K562 (cell line): Measurements from ENCODE around the gene RABL6. TPM values are rescaled to one million over a fixed set of nuclear protein-coding genes. Genes with fewer than 3 reads are reported as not detected.
A peak's percentile ranks its signal among the peaks of the same experiment; 100 is the strongest.

Source experiments
- ATAC-seq: fragments of 200-7000 bp; cut with Tn5 transposase; 3 replicates; pipeline ENCODE4 v1.9.1; 2020; ENCODE audit warnings: moderate library complexity
- BruUV-seq: library from RNA; stranded (reverse); fragments of 400-500 nt; replicated peaks from 2 replicates; lab custom pipeline; 2021; lab: Mats Ljungman, UMichigan
- CTCF ChIA-PET: fragments of 300-600 bp; formaldehyde crosslinking; extraction: SDS; loops from one replicate; lab custom pipeline; 2021; ENCODE audit warnings: low intra/inter-chr PET ratio; lab: Yijun Ruan, JAX
- POLR2A ChIA-PET: fragments of 300-600, 350-650 bp; sonication (Branson Sonifier 250); formaldehyde crosslinking; extraction: SDS; loops from one replicate; lab custom pipeline; 2021; ENCODE audit warnings: antibody characterized with exemption, inconsistent platforms; lab: Yijun Ruan, JAX
- DNase-seq, 4 experiments: peaks; one replicate each; pipeline versions ENCODE4 v3.0.0 to v3.0.0-alpha.2; 2011 to 2018; ENCODE audit warnings: low spot score in 3 of 4, mixed read lengths in 3 of 4; ENCODE audit errors: extremely low read depth in 1 of 4
- FAIRE-seq: peaks from 2 replicates; lab custom pipeline; 2011; peaks lifted over from hg19 to GRCh38; lab: Jason Lieb, UNC
- H2AFZ ChIP-seq: 2 replicates; pipeline ENCODE4 v1.6.0; 2011; ENCODE audit warnings: low read depth, low read length, control low read depth, inconsistent platforms
- H3K27ac ChIP-seq: fragments of 200-600 bp; 3 replicates; pipeline ENCODE4 v1.8.0; 2011; ENCODE audit warnings: low read depth, mild to moderate bottlenecking, control low read depth, inconsistent platforms, low read length, moderate library complexity, mixed read lengths; ENCODE audit errors: extremely low read depth
- H3K27me3 ChIP-seq, 2 experiments: fragments of 300-600 bp in 1 of 2; 2 replicates in 1 of 2; 3 replicates in 1 of 2; pipeline versions ENCODE4 v1.6.0 to v1.8.0; 2011; ENCODE audit warnings: inconsistent platforms in 2 of 2, low read length in 2 of 2, mild to moderate bottlenecking in 1 of 2, mixed read lengths in 1 of 2, moderate library complexity in 1 of 2; ENCODE audit not compliant: control insufficient read depth in 2 of 2, insufficient read depth in 2 of 2
- H3K36me3 ChIP-seq: fragments of 300-600 bp; 3 replicates; pipeline ENCODE4 v1.8.0; 2011; ENCODE audit warnings: mild to moderate bottlenecking, low read length, inconsistent platforms; ENCODE audit not compliant: control insufficient read depth, insufficient read depth
- H3K4me1 ChIP-seq, 2 experiments: fragments of 200-600 bp in 1 of 2; replicated peaks in 1 of 2; 2 replicates in 1 of 2; 3 replicates in 1 of 2; pipeline versions ENCODE4 v1.5.1 to v1.8.0; 2011; ENCODE audit warnings: inconsistent platforms in 2 of 2, low read length in 2 of 2, mild to moderate bottlenecking in 1 of 2, mixed read lengths in 1 of 2, moderate library complexity in 1 of 2; ENCODE audit not compliant: control insufficient read depth in 2 of 2, insufficient read depth in 2 of 2
- H3K4me2 ChIP-seq: 2 replicates; pipeline ENCODE4 v1.6.1; 2011; ENCODE audit warnings: low read length, control low read depth, inconsistent platforms, mixed read lengths; ENCODE audit not compliant: insufficient read depth
- H3K4me3 ChIP-seq: fragments of 200-600 bp; sonication (generic), shearing (Covaris generic); 2 replicates; pipeline ENCODE4 v1.5.1; 2016; ENCODE audit warnings: control low read depth, inconsistent platforms
- H3K79me2 ChIP-seq: fragments of 200-600 bp; 3 replicates; pipeline ENCODE4 v1.8.0; 2011; ENCODE audit warnings: low read length, inconsistent platforms; ENCODE audit not compliant: control insufficient read depth, insufficient read depth
- H3K9ac ChIP-seq, 2 experiments: 2 replicates each; pipeline versions ENCODE4 v1.6.0 to v1.6.1; 2011; ENCODE audit warnings: low read depth in 2 of 2, low read length in 2 of 2, control low read depth in 1 of 2, inconsistent platforms in 1 of 2, mild to moderate bottlenecking in 1 of 2, mixed read lengths in 1 of 2; ENCODE audit not compliant: insufficient read depth in 1 of 2
- H3K9me1 ChIP-seq: one replicate; pipeline ENCODE4 v1.6.0; 2011; ENCODE audit warnings: inconsistent platforms, mild to moderate bottlenecking, low read length, moderate library complexity; ENCODE audit not compliant: control insufficient read depth, insufficient read depth
- H3K9me3 ChIP-seq: replicated peaks from 2 replicates; pipeline ENCODE4 v1.5.1; 2011; ENCODE audit warnings: low read depth, low read length, inconsistent platforms; ENCODE audit not compliant: control insufficient read depth, insufficient read depth
- H4K20me1 ChIP-seq: replicated peaks from 2 replicates; pipeline ENCODE4 v1.6.1; 2011; ENCODE audit warnings: low read length, inconsistent platforms, mixed read lengths; ENCODE audit not compliant: control insufficient read depth, insufficient read depth
- CCNT2 ChIP-seq: IDR thresholded peaks from 2 replicates; pipeline ENCODE4 v1.6.1; 2011; ENCODE audit warnings: borderline replicate concordance, low read depth, mild to moderate bottlenecking, moderate library complexity, mixed read lengths, low read length; ENCODE audit not compliant: insufficient read length; ENCODE audit errors: extremely low read depth
- FOXK2 ChIP-seq, 2 experiments: fragments of 450-650 bp; IDR thresholded peaks in 1 of 2; conservative IDR thresholded peaks in 1 of 2; 2 replicates each; pipeline ENCODE4 v1.6.1; 2016; ENCODE audit warnings: low read depth in 2 of 2, mild to moderate bottlenecking in 1 of 2
- HCFC1 ChIP-seq: IDR thresholded peaks from 2 replicates; pipeline ENCODE4 v1.6.1; 2012; ENCODE audit warnings: low read depth, low read length, improper control_type of control experiment
- POLR2G ChIP-seq: fragments of 200-400 bp; formaldehyde crosslinking; IDR thresholded peaks from 2 replicates; pipeline ENCODE4 v1.6.1; 2017; ENCODE audit warnings: low read depth, mild to moderate bottlenecking, antibody characterized with exemption, low read length, moderate library complexity
- RBFOX2 ChIP-seq: fragments of 200-400 bp; formaldehyde crosslinking; IDR thresholded peaks from 2 replicates; pipeline ENCODE4 v1.6.1; 2017; ENCODE audit warnings: low read depth, mild to moderate bottlenecking, low read length, moderate library complexity
- ZNF217 ChIP-seq: sonication (generic); formaldehyde crosslinking; IDR thresholded peaks from 2 replicates; pipeline ENCODE4 v1.8.0; 2022; ENCODE audit warnings: mild to moderate bottlenecking, missing genetic modification reagents
- ZNF316 ChIP-seq: fragments of 450-650 bp; IDR thresholded peaks from 2 replicates; pipeline ENCODE4 v1.6.1; 2016
- ZNF444 ChIP-seq: fragments of 250-450 bp; sonication (Bioruptor Pico); IDR thresholded peaks from 2 replicates; pipeline ENCODE4 v1.4.0; 2020; ENCODE audit warnings: mild to moderate bottlenecking, moderate library complexity
- WGBS: fragments of 100-300 bp; shearing (Covaris generic); methylation state at CpG from one replicate; pipeline ENCODE4 v1.1.6; 2016; ENCODE audit warnings: low coverage, mixed read lengths; ENCODE audit not compliant: insufficient coverage; ENCODE audit errors: missing lambda C conversion rate; 5-methylcytosine and 5-hydroxymethylcytosine counted together
- in situ Hi-C: fragments of 300-500 bp; cut with MboI; formaldehyde crosslinking; loops from 4 replicates; pipeline ENCODE4 v1.15.0; 2018; ENCODE audit warnings: inconsistent platforms, mixed read lengths
- intact Hi-C: fragments of 100-400 bp; cut with micrococcal nuclease; formaldehyde crosslinking; loops from 2 replicates; pipeline ENCODE4 v1.14.2; 2022
- polyA plus RNA-seq, 8 experiments: library from polyadenylated mRNA; depleted of rRNA in 4 of 8; stranded (reverse) in 5 of 8; unstranded in 3 of 8; fragments of >200 nt; fragmentation: Nextera tagmentation in 2 of 8; fragmentation: Illumina TruSeq in 1 of 8; extraction: Ambion mirVana in 2 of 8; extraction: Trizol in 1 of 8; gene quantifications; 2 replicates each; pipeline versions ENCODE4 v1.2.1 to v1.2.3, GENCODE V29; 2011 to 2014; ENCODE audit warnings: inconsistent platforms in 1 of 8, missing spikeins in 1 of 8
- total RNA-seq, 7 experiments: library from RNA; depleted of rRNA in 6 of 7; stranded (reverse); fragments of >200 nt in 6 of 7; fragmentation: Illumina TruSeq in 2 of 7; extraction: Trizol in 2 of 7; gene quantifications; 2 replicates each; pipeline versions ENCODE4 v1.2.1 to v1.2.3, GENCODE V29; 2011 to 2021; ENCODE audit warnings: low replicate concordance in 1 of 7
- TF ChIP-seq, protein P1 (sequence below): fragments of 450-650 bp; formaldehyde crosslinking; IDR thresholded peaks from 2 replicates; pipeline ENCODE4 v1.4.0; 2022; ENCODE audit warnings: missing genetic modification characterization
- TF ChIP-seq, protein P2 (sequence below): IDR thresholded peaks from 2 replicates; pipeline ENCODE4 v1.6.1; 2011; ENCODE audit warnings: borderline replicate concordance, low read depth, mild to moderate bottlenecking, moderate library complexity, low read length; ENCODE audit not compliant: insufficient read depth, poor library complexity, severe bottlenecking
- TF ChIP-seq, protein P3 (sequence below): fragments of 200-800 bp; sonication (Bioruptor generic); IDR thresholded peaks from 2 replicates; pipeline ENCODE4 v1.6.1; 2017; ENCODE audit warnings: missing genetic modification characterization, missing compliant biosample characterization
- TF ChIP-seq, protein P4 (sequence below): sonication (generic); formaldehyde crosslinking; IDR thresholded peaks from 2 replicates; pipeline ENCODE4 v1.8.0; 2022; ENCODE audit warnings: mild to moderate bottlenecking, missing genetic modification reagents

The RABL6 gene
- total and polyA plus RNA-seq, 9 of the 15 experiments (the other 6 are each of a cell fraction or from before 2014, with no cell fraction given), result 5.6 to 181 (median 84.5) TPM

DNA sequence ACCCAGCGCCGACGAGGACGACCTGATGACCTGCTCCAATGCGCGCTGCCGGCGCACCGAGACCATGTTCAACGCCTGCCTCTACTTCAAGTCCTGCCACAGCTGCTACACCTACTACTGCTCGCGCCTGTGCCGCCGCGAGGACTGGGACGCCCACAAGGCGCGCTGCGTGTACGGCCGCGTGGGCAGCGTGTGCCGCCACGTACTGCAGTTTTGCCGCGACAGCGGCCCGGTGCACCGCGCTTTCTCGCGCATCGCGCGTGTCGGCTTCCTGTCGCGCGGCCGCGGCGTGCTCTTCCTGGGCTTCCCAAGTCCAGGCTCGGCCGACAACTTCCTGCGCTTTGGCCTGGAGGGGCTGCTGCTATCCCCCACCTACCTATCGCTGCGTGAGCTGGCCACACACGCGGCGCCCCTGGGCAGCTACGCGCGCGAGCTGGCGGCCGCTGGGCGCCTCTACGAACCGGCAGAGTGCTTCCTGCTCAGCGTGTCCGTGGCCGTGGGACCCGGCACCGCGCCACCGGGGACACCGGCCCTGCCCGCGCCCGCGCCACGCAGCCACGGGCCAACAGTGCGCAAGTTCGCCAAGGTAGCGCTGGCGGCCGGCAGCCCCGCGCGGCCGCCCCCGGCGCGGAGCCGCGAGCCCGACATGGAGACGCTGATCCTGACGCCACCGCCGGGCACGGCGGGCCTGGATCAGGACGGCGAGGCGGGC, 38.8 kb downstream of the RABL6 start:
- H3K36me3 ChIP-seq, result peaks cover 15% of the 10 kb centered on the region; the same call in 1 of the 3 replicates
- H3K79me2 ChIP-seq, result peaks cover 27% of the 10 kb centered on the region
- intact Hi-C loops, result loop anchor here (5.0 kb wide), 1 partner anchor 96 kb away; the partner anchor contains the start of gene FBXW5
- no peaks in the 10 kb centered on the region for H3K9me1 ChIP-seq
- BruUV-seq, result no TSS peak
- DNase-seq (no peak), FAIRE-seq (no peak), ATAC-seq (no peak)
- whole genome bisulfite sequencing, result 99% methylated on average over 40 of the region's 98 CpGs
- H3K27ac ChIP-seq, result no peak overlapping the region
- H3K27me3 ChIP-seq, result no peaks in the 10 kb centered on the region
- in situ Hi-C loops, result no loop called here
- H4K20me1 ChIP-seq, result peaks cover 11% of the 10 kb centered on the region
- no peak overlapping the region for H3K9ac ChIP-seq
- CTCF ChIA-PET, result interaction anchor here (0.7 kb wide), 1 partner anchor 96 kb away, joined by 3 read pairs; no protein-coding TSS in a partner anchor
- no peak overlapping the region for H3K4me3 ChIP-seq
- no peak overlapping the region for H3K4me2 ChIP-seq
- POLR2A ChIA-PET, result interaction anchor here (0.6 to 1.8 kb wide), 4 partner anchors 8 to 149 kb away, joined by 3 to 8 read pairs (median 6); no protein-coding TSS in a partner anchor
- H3K9me3 ChIP-seq, result no peaks in the 10 kb centered on the region
- H2AFZ ChIP-seq, result no peak overlapping the region
- H3K4me1 ChIP-seq, result peaks cover 13 to 85% of the 10 kb centered on the region in 2 experiments; a peak in 4 of 5 replicates
- TF ChIP-seq, protein P1, sequence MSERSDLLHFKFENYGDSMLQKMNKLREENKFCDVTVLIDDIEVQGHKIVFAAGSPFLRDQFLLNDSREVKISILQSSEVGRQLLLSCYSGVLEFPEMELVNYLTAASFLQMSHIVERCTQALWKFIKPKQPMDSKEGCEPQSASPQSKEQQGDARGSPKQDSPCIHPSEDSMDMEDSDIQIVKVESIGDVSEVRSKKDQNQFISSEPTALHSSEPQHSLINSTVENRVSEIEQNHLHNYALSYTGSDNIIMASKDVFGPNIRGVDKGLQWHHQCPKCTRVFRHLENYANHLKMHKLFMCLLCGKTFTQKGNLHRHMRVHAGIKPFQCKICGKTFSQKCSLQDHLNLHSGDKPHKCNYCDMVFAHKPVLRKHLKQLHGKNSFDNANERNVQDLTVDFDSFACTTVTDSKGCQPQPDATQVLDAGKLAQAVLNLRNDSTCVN, result no peak
- TF ChIP-seq ZNF316 (no peak), FOXK2 (conservative IDR thresholded peaks at IDR 0.05 in 1 of 2, IDR thresholded peaks at IDR 0.05 in 1 of 2; ENCODE audit: low read depth in 2 of 2) (no peak), POLR2G (peak; percentile 69), ZNF444 (CRISPR knock-in tag) (no peak), RBFOX2 (peak; percentile 48; the same call in 1 of the 2 replicates), ZNF217 (no peak), CCNT2 (peak; percentile 21), HCFC1 (no peak)
- TF ChIP-seq, protein P2, sequence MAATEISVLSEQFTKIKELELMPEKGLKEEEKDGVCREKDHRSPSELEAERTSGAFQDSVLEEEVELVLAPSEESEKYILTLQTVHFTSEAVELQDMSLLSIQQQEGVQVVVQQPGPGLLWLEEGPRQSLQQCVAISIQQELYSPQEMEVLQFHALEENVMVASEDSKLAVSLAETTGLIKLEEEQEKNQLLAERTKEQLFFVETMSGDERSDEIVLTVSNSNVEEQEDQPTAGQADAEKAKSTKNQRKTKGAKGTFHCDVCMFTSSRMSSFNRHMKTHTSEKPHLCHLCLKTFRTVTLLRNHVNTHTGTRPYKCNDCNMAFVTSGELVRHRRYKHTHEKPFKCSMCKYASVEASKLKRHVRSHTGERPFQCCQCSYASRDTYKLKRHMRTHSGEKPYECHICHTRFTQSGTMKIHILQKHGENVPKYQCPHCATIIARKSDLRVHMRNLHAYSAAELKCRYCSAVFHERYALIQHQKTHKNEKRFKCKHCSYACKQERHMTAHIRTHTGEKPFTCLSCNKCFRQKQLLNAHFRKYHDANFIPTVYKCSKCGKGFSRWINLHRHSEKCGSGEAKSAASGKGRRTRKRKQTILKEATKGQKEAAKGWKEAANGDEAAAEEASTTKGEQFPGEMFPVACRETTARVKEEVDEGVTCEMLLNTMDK, result no peak
- TF ChIP-seq, protein P3, sequence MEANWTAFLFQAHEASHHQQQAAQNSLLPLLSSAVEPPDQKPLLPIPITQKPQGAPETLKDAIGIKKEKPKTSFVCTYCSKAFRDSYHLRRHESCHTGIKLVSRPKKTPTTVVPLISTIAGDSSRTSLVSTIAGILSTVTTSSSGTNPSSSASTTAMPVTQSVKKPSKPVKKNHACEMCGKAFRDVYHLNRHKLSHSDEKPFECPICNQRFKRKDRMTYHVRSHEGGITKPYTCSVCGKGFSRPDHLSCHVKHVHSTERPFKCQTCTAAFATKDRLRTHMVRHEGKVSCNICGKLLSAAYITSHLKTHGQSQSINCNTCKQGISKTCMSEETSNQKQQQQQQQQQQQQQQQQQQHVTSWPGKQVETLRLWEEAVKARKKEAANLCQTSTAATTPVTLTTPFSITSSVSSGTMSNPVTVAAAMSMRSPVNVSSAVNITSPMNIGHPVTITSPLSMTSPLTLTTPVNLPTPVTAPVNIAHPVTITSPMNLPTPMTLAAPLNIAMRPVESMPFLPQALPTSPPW (CRISPR knock-in tag), result no peak
- TF ChIP-seq, protein P4, sequence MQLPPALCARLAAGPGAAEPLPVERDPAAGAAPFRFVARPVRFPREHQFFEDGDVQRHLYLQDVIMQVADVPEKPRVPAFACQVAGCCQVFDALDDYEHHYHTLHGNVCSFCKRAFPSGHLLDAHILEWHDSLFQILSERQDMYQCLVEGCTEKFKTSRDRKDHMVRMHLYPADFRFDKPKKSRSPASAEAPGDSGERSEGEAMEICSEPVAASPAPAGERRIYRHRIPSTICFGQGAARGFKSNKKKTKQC (CRISPR knock-in tag), result no peak
